K562 (cell line): ENCODE data around the gene ZNF835. TPM values are rescaled to one million over a fixed set of nuclear protein-coding genes. Genes with fewer than 3 reads are reported as not detected.

Experiments used
- HDAC6 ChIP-seq: IDR thresholded peaks from 2 replicates; pipeline ENCODE4 v1.6.1; 2012; ENCODE audit warnings: low read depth, mild to moderate bottlenecking, control low read depth, inconsistent platforms, low read length, moderate library complexity
- KDM1A ChIP-seq, 2 experiments: fragments of 450-650 bp; IDR thresholded peaks; 2 replicates each; pipeline ENCODE4 v1.6.1; 2016; ENCODE audit warnings: mild to moderate bottlenecking in 2 of 2
- MCM7 ChIP-seq, 2 experiments: fragments of 450-650 bp; IDR thresholded peaks; 2 replicates each; pipeline ENCODE4 v1.6.1; 2016 to 2018
- MTA2 ChIP-seq: fragments of 450-650 bp; IDR thresholded peaks from 2 replicates; pipeline ENCODE4 v1.6.1; 2016; ENCODE audit warnings: low read depth
- RBM17 ChIP-seq: fragments of 200-400 bp; formaldehyde crosslinking; IDR thresholded peaks from 2 replicates; pipeline ENCODE4 v1.6.1; 2017; ENCODE audit warnings: low read depth, mild to moderate bottlenecking, low read length, borderline replicate concordance
- ZNF282 ChIP-seq: sonication (generic); formaldehyde crosslinking; IDR thresholded peaks from 2 replicates; pipeline ENCODE4 v1.8.1; 2023; ENCODE audit warnings: missing genetic modification reagents
- polyA plus RNA-seq, 8 experiments: library from polyadenylated mRNA; depleted of rRNA in 4 of 8; stranded (reverse) in 5 of 8; unstranded in 3 of 8; fragments of >200 nt; fragmentation: Nextera tagmentation in 2 of 8; fragmentation: Illumina TruSeq in 1 of 8; extraction: Ambion mirVana in 2 of 8; extraction: Trizol in 1 of 8; gene quantifications; 2 replicates each; pipeline versions ENCODE4 v1.2.1 to v1.2.3, GENCODE V29; 2011 to 2014; ENCODE audit warnings: inconsistent platforms in 1 of 8, missing spikeins in 1 of 8
- total RNA-seq, 7 experiments: library from RNA; depleted of rRNA in 6 of 7; stranded (reverse); fragments of >200 nt in 6 of 7; fragmentation: Illumina TruSeq in 2 of 7; extraction: Trizol in 2 of 7; gene quantifications; 2 replicates each; pipeline versions ENCODE4 v1.2.1 to v1.2.3, GENCODE V29; 2011 to 2021; ENCODE audit warnings: low replicate concordance in 1 of 7
- TF ChIP-seq, protein P1 (sequence below): IDR thresholded peaks from 3 replicates; pipeline ENCODE4 v1.6.1; 2011; ENCODE audit warnings: borderline replicate concordance, mild to moderate bottlenecking, moderate library complexity; ENCODE audit not compliant: insufficient read length; ENCODE audit errors: extremely low read depth
- TF ChIP-seq, protein P2 (sequence below), 2 experiments: IDR thresholded peaks; 2 replicates each; pipeline ENCODE4 v1.6.1; 2012; ENCODE audit warnings: improper control_type of control experiment in 2 of 2, low read depth in 2 of 2, low read length in 2 of 2, borderline replicate concordance in 1 of 2
- TF ChIP-seq, protein P3 (sequence below), 2 experiments: IDR thresholded peaks in 1 of 2; conservative IDR thresholded peaks in 1 of 2; 2 replicates each; pipeline ENCODE4 v1.6.1; 2016; ENCODE audit warnings: low read depth in 2 of 2, mild to moderate bottlenecking in 1 of 2, missing compliant biosample characterization in 1 of 2, missing genetic modification characterization in 1 of 2, moderate library complexity in 1 of 2

Gene ZNF835
- total and polyA plus RNA-seq, 9 of the 15 experiments (the other 6 are each of a cell fraction or from before 2014, with no cell fraction given) = not detected

DNA sequence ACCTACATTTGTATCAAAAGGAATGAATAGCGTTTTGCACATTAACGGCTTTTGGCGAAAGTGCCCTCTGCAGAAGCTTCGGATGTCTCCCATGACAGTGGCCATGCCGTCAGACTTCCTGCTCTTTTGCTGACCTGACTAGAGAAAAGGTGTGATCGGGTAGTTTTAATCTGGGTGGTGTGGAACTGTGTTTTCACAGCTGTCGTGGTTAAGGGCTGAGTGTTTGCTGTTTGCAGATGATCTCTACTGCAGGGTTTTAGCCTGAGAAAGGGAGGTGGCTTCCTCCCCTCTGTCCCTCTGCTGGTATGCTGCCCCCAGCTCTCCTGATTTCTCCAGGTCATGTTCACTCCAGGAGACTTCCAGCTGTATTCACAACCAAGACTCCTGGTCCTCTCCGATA lies 54.0 kb downstream of the ZNF835 start (continued):
- TF ChIP-seq, protein P1, sequence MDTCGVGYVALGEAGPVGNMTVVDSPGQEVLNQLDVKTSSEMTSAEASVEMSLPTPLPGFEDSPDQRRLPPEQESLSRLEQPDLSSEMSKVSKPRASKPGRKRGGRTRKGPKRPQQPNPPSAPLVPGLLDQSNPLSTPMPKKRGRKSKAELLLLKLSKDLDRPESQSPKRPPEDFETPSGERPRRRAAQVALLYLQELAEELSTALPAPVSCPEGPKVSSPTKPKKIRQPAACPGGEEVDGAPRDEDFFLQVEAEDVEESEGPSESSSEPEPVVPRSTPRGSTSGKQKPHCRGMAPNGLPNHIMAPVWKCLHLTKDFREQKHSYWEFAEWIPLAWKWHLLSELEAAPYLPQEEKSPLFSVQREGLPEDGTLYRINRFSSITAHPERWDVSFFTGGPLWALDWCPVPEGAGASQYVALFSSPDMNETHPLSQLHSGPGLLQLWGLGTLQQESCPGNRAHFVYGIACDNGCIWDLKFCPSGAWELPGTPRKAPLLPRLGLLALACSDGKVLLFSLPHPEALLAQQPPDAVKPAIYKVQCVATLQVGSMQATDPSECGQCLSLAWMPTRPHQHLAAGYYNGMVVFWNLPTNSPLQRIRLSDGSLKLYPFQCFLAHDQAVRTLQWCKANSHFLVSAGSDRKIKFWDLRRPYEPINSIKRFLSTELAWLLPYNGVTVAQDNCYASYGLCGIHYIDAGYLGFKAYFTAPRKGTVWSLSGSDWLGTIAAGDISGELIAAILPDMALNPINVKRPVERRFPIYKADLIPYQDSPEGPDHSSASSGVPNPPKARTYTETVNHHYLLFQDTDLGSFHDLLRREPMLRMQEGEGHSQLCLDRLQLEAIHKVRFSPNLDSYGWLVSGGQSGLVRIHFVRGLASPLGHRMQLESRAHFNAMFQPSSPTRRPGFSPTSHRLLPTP = no peak
- TF ChIP-seq MTA2 (no peak), KDM1A (IDR thresholded peaks at IDR 0.05) (no peak), RBM17 (no peak), ZNF282 (CRISPR knock-in tag) (no peak), HDAC6 (no peak), MCM7 (IDR thresholded peaks at IDR 0.05) (no peak)
- TF ChIP-seq, protein P2, sequence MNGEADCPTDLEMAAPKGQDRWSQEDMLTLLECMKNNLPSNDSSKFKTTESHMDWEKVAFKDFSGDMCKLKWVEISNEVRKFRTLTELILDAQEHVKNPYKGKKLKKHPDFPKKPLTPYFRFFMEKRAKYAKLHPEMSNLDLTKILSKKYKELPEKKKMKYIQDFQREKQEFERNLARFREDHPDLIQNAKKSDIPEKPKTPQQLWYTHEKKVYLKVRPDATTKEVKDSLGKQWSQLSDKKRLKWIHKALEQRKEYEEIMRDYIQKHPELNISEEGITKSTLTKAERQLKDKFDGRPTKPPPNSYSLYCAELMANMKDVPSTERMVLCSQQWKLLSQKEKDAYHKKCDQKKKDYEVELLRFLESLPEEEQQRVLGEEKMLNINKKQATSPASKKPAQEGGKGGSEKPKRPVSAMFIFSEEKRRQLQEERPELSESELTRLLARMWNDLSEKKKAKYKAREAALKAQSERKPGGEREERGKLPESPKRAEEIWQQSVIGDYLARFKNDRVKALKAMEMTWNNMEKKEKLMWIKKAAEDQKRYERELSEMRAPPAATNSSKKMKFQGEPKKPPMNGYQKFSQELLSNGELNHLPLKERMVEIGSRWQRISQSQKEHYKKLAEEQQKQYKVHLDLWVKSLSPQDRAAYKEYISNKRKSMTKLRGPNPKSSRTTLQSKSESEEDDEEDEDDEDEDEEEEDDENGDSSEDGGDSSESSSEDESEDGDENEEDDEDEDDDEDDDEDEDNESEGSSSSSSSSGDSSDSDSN (IDR thresholded peaks at IDR 0.05; ENCODE audit: borderline replicate concordance in 1 of 2, low read depth in 2 of 2, low read length in 2 of 2) = no peak
- TF ChIP-seq, protein P3, sequence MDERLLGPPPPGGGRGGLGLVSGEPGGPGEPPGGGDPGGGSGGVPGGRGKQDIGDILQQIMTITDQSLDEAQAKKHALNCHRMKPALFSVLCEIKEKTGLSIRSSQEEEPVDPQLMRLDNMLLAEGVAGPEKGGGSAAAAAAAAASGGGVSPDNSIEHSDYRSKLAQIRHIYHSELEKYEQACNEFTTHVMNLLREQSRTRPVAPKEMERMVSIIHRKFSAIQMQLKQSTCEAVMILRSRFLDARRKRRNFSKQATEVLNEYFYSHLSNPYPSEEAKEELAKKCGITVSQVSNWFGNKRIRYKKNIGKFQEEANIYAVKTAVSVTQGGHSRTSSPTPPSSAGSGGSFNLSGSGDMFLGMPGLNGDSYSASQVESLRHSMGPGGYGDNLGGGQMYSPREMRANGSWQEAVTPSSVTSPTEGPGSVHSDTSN (CRISPR knock-in tag; IDR thresholded peaks at IDR 0.05; ENCODE audit: low read depth) = no peak
- TF ChIP-seq, protein P3 (tag; conservative IDR thresholded peaks at IDR 0.05; ENCODE audit: low read depth) = no peak
